Mesendoderm (in vitro differentiated cells): Measurements from ENCODE around the gene CHST7.
A peak's percentile ranks its signal among the peaks of the same experiment; 100 is the strongest.

Source experiments
- DNase-seq: peaks from one replicate; pipeline ENCODE4 v3.0.0; 2013
- H2AK5ac ChIP-seq: 2 replicates; pipeline ENCODE4 v1.6.1; 2013; ENCODE audit warnings: low read length, inconsistent platforms
- H2BK120ac ChIP-seq: 2 replicates; pipeline ENCODE4 v1.6.1; 2013; ENCODE audit warnings: low read depth, mild to moderate bottlenecking, low read length, moderate library complexity, mixed read lengths
- H2BK15ac ChIP-seq: replicated peaks from 2 replicates; pipeline ENCODE4 v1.6.1; 2013; ENCODE audit warnings: low read depth, mild to moderate bottlenecking, moderate library complexity
- H2BK5ac ChIP-seq: 2 replicates; pipeline ENCODE4 v1.6.1; 2013; ENCODE audit warnings: low read length, inconsistent platforms
- H3K18ac ChIP-seq: 2 replicates; pipeline ENCODE4 v1.6.1; 2013; ENCODE audit warnings: mild to moderate bottlenecking, low read length, mixed read lengths
- H3K23ac ChIP-seq: one replicate; pipeline ENCODE4 v1.6.1; 2013; ENCODE audit warnings: low read length
- H3K27ac ChIP-seq: 2 replicates; pipeline ENCODE4 v1.5.1; 2013; ENCODE audit warnings: low read depth, mild to moderate bottlenecking, inconsistent platforms, low read length, moderate library complexity
- H3K27me3 ChIP-seq: 2 replicates; pipeline ENCODE4 v1.6.1; 2013; ENCODE audit warnings: low read length, control low read depth, mild to moderate bottlenecking, inconsistent platforms; ENCODE audit not compliant: insufficient read depth, poor library complexity
- H3K36me3 ChIP-seq: 2 replicates; pipeline ENCODE4 v1.6.1; 2013; ENCODE audit warnings: low read length, inconsistent platforms; ENCODE audit not compliant: control insufficient read depth, insufficient read depth
- H3K4ac ChIP-seq: one replicate; pipeline ENCODE4 v1.6.1; 2013; ENCODE audit warnings: low read depth, mild to moderate bottlenecking, low read length, moderate library complexity
- H3K4me1 ChIP-seq: 2 replicates; pipeline ENCODE4 v1.6.1; 2013; ENCODE audit warnings: low read depth, low read length, inconsistent platforms; ENCODE audit not compliant: control insufficient read depth
- H3K4me2 ChIP-seq: 2 replicates; pipeline ENCODE4 v1.6.1; 2013; ENCODE audit warnings: low read length
- H3K4me3 ChIP-seq: 2 replicates; pipeline ENCODE4 v1.5.1; 2013; ENCODE audit warnings: mild to moderate bottlenecking, low read length
- H3K56ac ChIP-seq: one replicate; pipeline ENCODE4 v1.6.1; 2013; ENCODE audit warnings: low read length
- H3K79me1 ChIP-seq: 2 replicates; pipeline ENCODE4 v1.6.1; 2013; ENCODE audit warnings: low read length, inconsistent platforms
- H3K79me2 ChIP-seq: 2 replicates; pipeline ENCODE4 v1.6.1; 2013; ENCODE audit warnings: mild to moderate bottlenecking, low read length; ENCODE audit not compliant: control insufficient read depth, insufficient read depth
- H3K9ac ChIP-seq: 2 replicates; pipeline ENCODE4 v1.6.1; 2013; ENCODE audit warnings: low read length, inconsistent platforms
- H4K5ac ChIP-seq: one replicate; pipeline ENCODE4 v1.6.1; 2013; ENCODE audit warnings: low read length
- H4K8ac ChIP-seq: one replicate; pipeline ENCODE4 v1.6.1; 2013; ENCODE audit warnings: low read depth, mild to moderate bottlenecking, control low read depth, low read length, moderate library complexity
- WGBS: extraction: QIAGEN DNeasy Blood & Tissue Kit; methylation state at CpG from one replicate; pipeline ENCODE4 v1.1.7; 2013; ENCODE audit warnings: low lambda C conversion rate, missing lambda C conversion rate; ENCODE audit not compliant: insufficient coverage; ENCODE audit errors: extremely low coverage; 5-methylcytosine and 5-hydroxymethylcytosine counted together

CHST7 gene

GRCh38 chrX:46579250-46579649, 5.7 kb downstream of the CHST7 start:
- Histone ChIP-seq H3K4ac (no peak overlapping the region), H2BK120ac (no peak overlapping the region), H2AK5ac (no peak overlapping the region), H3K9ac (no peak overlapping the region), H2BK5ac (no peak overlapping the region), H3K4me2 (no peak overlapping the region), H3K4me3 (no peak overlapping the region), H4K5ac (no peak overlapping the region), H3K27ac (no peak overlapping the region), H3K18ac (no peak overlapping the region), H3K79me2 (no peaks in the 10 kb centered on the region), H3K79me1 (no peaks in the 10 kb centered on the region), H3K23ac (no peak overlapping the region), H3K4me1 (no peaks in the 10 kb centered on the region), H3K27me3 (no peaks in the 10 kb centered on the region), H3K36me3 (no peaks in the 10 kb centered on the region), H2BK15ac (no peak overlapping the region), H3K56ac (no peak overlapping the region), H4K8ac (no peak overlapping the region)
- no peak for DNase-seq
- WGBS, result no CpG with 5 or more reads among the region's 1 CpG

GRCh38 chrX:46580613-46581012, 7.0 kb downstream of the CHST7 start:
- H3K23ac ChIP-seq, result no peak overlapping the region
- WGBS, result no CpG with 5 or more reads among the region's 6 CpGs
- H3K36me3 ChIP-seq, result no peaks in the 10 kb centered on the region
- no peak overlapping the region for H3K4ac ChIP-seq
- H3K27ac ChIP-seq, result no peak overlapping the region
- no peaks in the 10 kb centered on the region for H3K4me1 ChIP-seq
- H2BK5ac ChIP-seq, result no peak overlapping the region
- no peak overlapping the region for H2AK5ac ChIP-seq
- no peak overlapping the region for H3K18ac ChIP-seq
- no peak overlapping the region for H4K5ac ChIP-seq
- no peak for DNase-seq
- H3K79me1 ChIP-seq, result no peaks in the 10 kb centered on the region
- H3K4me2 ChIP-seq, result no peak overlapping the region
- H4K8ac ChIP-seq, result no peak overlapping the region
- no peaks in the 10 kb centered on the region for H3K79me2 ChIP-seq
- H2BK15ac ChIP-seq, result no peak overlapping the region
- no peak overlapping the region for H2BK120ac ChIP-seq
- H3K4me3 ChIP-seq, result no peak overlapping the region
- no peaks in the 10 kb centered on the region for H3K27me3 ChIP-seq
- no peak overlapping the region for H3K56ac ChIP-seq
- no peak overlapping the region for H3K9ac ChIP-seq

- no peak for DNase-seq
- no peaks in the 10 kb centered on the region for H3K4me1 ChIP-seq
- no peak overlapping the region for H2BK120ac ChIP-seq
- no peak overlapping the region for H2BK15ac ChIP-seq
- H3K4ac ChIP-seq, result no peak overlapping the region
- H3K4me2 ChIP-seq, result no peak overlapping the region
- no peak overlapping the region for H4K5ac ChIP-seq
- H3K79me2 ChIP-seq, result no peaks in the 10 kb centered on the region
- H3K79me1 ChIP-seq, result no peaks in the 10 kb centered on the region
- H2BK5ac ChIP-seq, result no peak overlapping the region
- WGBS, result no CpG with 5 or more reads among the region's 3 CpGs
- no peak overlapping the region for H4K8ac ChIP-seq
- H3K9ac ChIP-seq, result no peak overlapping the region
- H2AK5ac ChIP-seq, result no peak overlapping the region
- H3K23ac ChIP-seq, result no peak overlapping the region
- no peaks in the 10 kb centered on the region for H3K36me3 ChIP-seq
- H3K18ac ChIP-seq, result no peak overlapping the region
- no peaks in the 10 kb centered on the region for H3K27me3 ChIP-seq
- H3K56ac ChIP-seq, result no peak overlapping the region
- H3K4me3 ChIP-seq, result no peak overlapping the region
- no peak overlapping the region for H3K27ac ChIP-seq
Observed at GRCh38 chrX:46582325-46582724, 8.8 kb downstream of the CHST7 start.

- no peak overlapping the region for H3K18ac ChIP-seq
- no peak for DNase-seq
Observed at GRCh38 chrX:46582966-46583365, 9.4 kb downstream of the CHST7 start.

GRCh38 chrX:46584736-46585135, 11.2 kb downstream of the CHST7 start:
- H2BK5ac ChIP-seq, result no peak overlapping the region
- H3K4me2 ChIP-seq, result no peak overlapping the region
- no peak overlapping the region for H2AK5ac ChIP-seq
- WGBS, result no CpG with 5 or more reads among the region's 2 CpGs
- H3K27me3 ChIP-seq, result no peaks in the 10 kb centered on the region
- H3K9ac ChIP-seq, result no peak overlapping the region
- no peak overlapping the region for H2BK15ac ChIP-seq
- no peak overlapping the region for H3K4ac ChIP-seq
- no peak overlapping the region for H3K23ac ChIP-seq
- H3K36me3 ChIP-seq, result no peaks in the 10 kb centered on the region
- H2BK120ac ChIP-seq, result no peak overlapping the region
- H3K18ac ChIP-seq, result no peak overlapping the region
- no peaks in the 10 kb centered on the region for H3K79me1 ChIP-seq
- no peak for DNase-seq
- peaks cover 3% of the 10 kb centered on the region for H3K4me1 ChIP-seq
- no peak overlapping the region for H3K27ac ChIP-seq
- H3K79me2 ChIP-seq, result no peaks in the 10 kb centered on the region
- H4K5ac ChIP-seq, result no peak overlapping the region
- no peak overlapping the region for H3K4me3 ChIP-seq
- no peak overlapping the region for H4K8ac ChIP-seq
- no peak overlapping the region for H3K56ac ChIP-seq

More at GRCh38 chrX:46582966-46583365, 9.4 kb downstream of the CHST7 start:
- Histone ChIP-seq H2BK15ac (no peak overlapping the region), H3K9ac (no peak overlapping the region), H4K8ac (no peak overlapping the region), H3K36me3 (no peaks in the 10 kb centered on the region), H3K4ac (no peak overlapping the region), H3K4me3 (no peak overlapping the region), H2BK5ac (no peak overlapping the region), H3K23ac (no peak overlapping the region), H2AK5ac (no peak overlapping the region), H3K79me1 (no peaks in the 10 kb centered on the region), H3K27ac (no peak overlapping the region), H3K27me3 (no peaks in the 10 kb centered on the region), H3K4me1 (peaks cover 1% of the 10 kb centered on the region), H3K4me2 (no peak overlapping the region), H4K5ac (no peak overlapping the region), H2BK120ac (no peak overlapping the region), H3K79me2 (no peaks in the 10 kb centered on the region), H3K56ac (no peak overlapping the region)
- no CpG with 5 or more reads among the region's 1 CpG for WGBS

GRCh38 chrX:46587158-46587557, 13.6 kb downstream of the CHST7 start:
- no peak overlapping the region for H3K4me3 ChIP-seq
- H3K18ac ChIP-seq, result no peak overlapping the region
- H3K4me1 ChIP-seq, result peaks cover 3% of the 10 kb centered on the region
- no peaks in the 10 kb centered on the region for H3K27me3 ChIP-seq
- no peak overlapping the region for H3K4ac ChIP-seq
- no peak overlapping the region for H4K5ac ChIP-seq
- H2AK5ac ChIP-seq, result no peak overlapping the region
- H2BK15ac ChIP-seq, result no peak overlapping the region
- no peak overlapping the region for H3K9ac ChIP-seq
- no CpG with 5 or more reads among the region's 5 CpGs for WGBS
- peak; percentile 34 for DNase-seq
- H3K4me2 ChIP-seq, result no peak overlapping the region
- H3K79me1 ChIP-seq, result no peaks in the 10 kb centered on the region
- H3K36me3 ChIP-seq, result no peaks in the 10 kb centered on the region
- no peak overlapping the region for H3K56ac ChIP-seq
- H3K79me2 ChIP-seq, result no peaks in the 10 kb centered on the region
- H4K8ac ChIP-seq, result no peak overlapping the region
- H3K23ac ChIP-seq, result no peak overlapping the region
- H3K27ac ChIP-seq, result no peak overlapping the region
- H2BK120ac ChIP-seq, result no peak overlapping the region
- no peak overlapping the region for H2BK5ac ChIP-seq
